HepG2 (cell line): ENCODE data around the gene KCNF1. TPM values are rescaled to one million over a fixed set of nuclear protein-coding genes. Genes with fewer than 3 reads are reported as not detected.

Experiments used
- ATAC-seq: fragments of 200-7000 bp; cut with Tn5 transposase; 3 replicates; pipeline ENCODE4 v1.9.1; 2020; ENCODE audit warnings: mild to moderate bottlenecking, moderate library complexity
- BruUV-seq: library from RNA; stranded (reverse); fragments of 400-500 nt; replicated peaks from 2 replicates; lab custom pipeline; 2021; lab: Mats Ljungman, UMichigan
- CTCF ChIA-PET: fragments of 300-600 bp; formaldehyde crosslinking; extraction: SDS; loops from one replicate; lab custom pipeline; 2021; ENCODE audit warnings: low total read pairs, inconsistent platforms, low intra/inter-chr PET ratio; lab: Yijun Ruan, JAX
- POLR2A ChIA-PET: fragments of 350-600 bp; sonication (Branson Sonifier 250); formaldehyde crosslinking; loops from one replicate; lab custom pipeline; 2020; ENCODE audit warnings: antibody characterized with exemption, inconsistent platforms; lab: Yijun Ruan, JAX
- DNase-seq: peaks from one replicate; pipeline ENCODE4 v3.0.0-alpha.2; 2015; ENCODE audit warnings: low spot score
- FAIRE-seq: peaks from 3 replicates; lab custom pipeline; 2011; peaks lifted over from hg19 to GRCh38; lab: Jason Lieb, UNC
- H2AFZ ChIP-seq: one replicate; pipeline ENCODE4 v1.6.1; 2011; ENCODE audit warnings: low read length, inconsistent platforms
- H3K27ac ChIP-seq: fragments of 300-600 bp; 3 replicates; pipeline ENCODE4 v1.8.0; 2011; ENCODE audit warnings: mixed run types, mild to moderate bottlenecking, mixed read lengths, low read length, inconsistent platforms; ENCODE audit not compliant: insufficient read depth; ENCODE audit errors: extremely low read length
- H3K27me3 ChIP-seq, 2 experiments: fragments of 200-600 bp in 1 of 2; 2 replicates in 1 of 2; 3 replicates in 1 of 2; pipeline versions ENCODE4 v1.6.0 to v1.8.0; 2011; ENCODE audit warnings: low read length in 2 of 2, mild to moderate bottlenecking in 2 of 2, moderate library complexity in 2 of 2, inconsistent platforms in 1 of 2; ENCODE audit not compliant: insufficient read depth in 2 of 2, control insufficient read depth in 1 of 2
- H3K36me3 ChIP-seq, 2 experiments: fragments of 200-600 bp in 1 of 2; replicated peaks in 1 of 2; 2 replicates in 1 of 2; 3 replicates in 1 of 2; pipeline versions ENCODE4 v1.5.1 to v1.8.0; 2011; ENCODE audit warnings: low read length in 2 of 2, inconsistent platforms in 1 of 2; ENCODE audit not compliant: insufficient read depth in 2 of 2, control insufficient read depth in 1 of 2
- H3K4me1 ChIP-seq: 2 replicates; pipeline ENCODE4 v1.5.1; 2012; ENCODE audit warnings: low read length, inconsistent platforms; ENCODE audit not compliant: insufficient read depth
- H3K4me2 ChIP-seq: 2 replicates; pipeline ENCODE4 v1.6.0; 2011; ENCODE audit warnings: low read depth, low read length, inconsistent platforms
- H3K4me3 ChIP-seq, 3 experiments: fragments of 200-600 bp in 1 of 3; sonication (generic), shearing (Covaris generic) in 1 of 3; replicated peaks in 1 of 3; 2 replicates each; pipeline ENCODE4 v1.5.1; 2011 to 2016; ENCODE audit warnings: low read length in 3 of 3, inconsistent platforms in 2 of 3, low read depth in 2 of 3, mild to moderate bottlenecking in 2 of 3, control low read depth in 1 of 3, mixed read lengths in 1 of 3; ENCODE audit not compliant: insufficient read depth in 1 of 3
- H3K79me2 ChIP-seq: one replicate; pipeline ENCODE4 v1.6.1; 2011; ENCODE audit warnings: low read length, inconsistent platforms; ENCODE audit not compliant: insufficient read depth
- H3K9ac ChIP-seq: 2 replicates; pipeline ENCODE4 v1.6.0; 2011; ENCODE audit warnings: mild to moderate bottlenecking, low read depth, low read length, inconsistent platforms; ENCODE audit not compliant: insufficient read depth
- H3K9me3 ChIP-seq: 2 replicates; pipeline ENCODE4 v1.5.1; 2012; ENCODE audit warnings: mild to moderate bottlenecking, low read length
- H4K20me1 ChIP-seq: 2 replicates; pipeline ENCODE4 v1.6.0; 2011; ENCODE audit warnings: inconsistent platforms, mild to moderate bottlenecking, low read length, moderate library complexity; ENCODE audit not compliant: insufficient read depth
- FOSL2 ChIP-seq: sonication (generic); formaldehyde crosslinking; IDR thresholded peaks from 2 replicates; pipeline ENCODE4 v1.4.0; 2020; ENCODE audit warnings: missing genetic modification reagents
- FOXJ3 ChIP-seq: sonication (generic); formaldehyde crosslinking; IDR thresholded peaks from 2 replicates; pipeline ENCODE4 v1.4.0; 2020; ENCODE audit warnings: missing genetic modification reagents, mild to moderate bottlenecking, borderline replicate concordance
- ZBTB21 ChIP-seq: sonication (generic); formaldehyde crosslinking; IDR thresholded peaks from 2 replicates; pipeline ENCODE4 v1.4.0; 2020; ENCODE audit warnings: missing genetic modification reagents
- WGBS: methylation state at CpG from one replicate; pipeline ENCODE4 v1.1.6; 2017; ENCODE audit warnings: low lambda C conversion rate; 5-methylcytosine and 5-hydroxymethylcytosine counted together
- in situ Hi-C: cut with HindIII; loops from 2 replicates; pipeline ENCODE4 v1.10.0; 2017; ENCODE audit warnings: low pct_unique_long_range_greater_than_20kb; ENCODE audit not compliant: extremely low pct_ligation_motif_present
- intact Hi-C: fragments of 100-400 bp; cut with micrococcal nuclease; formaldehyde crosslinking; loops from one replicate; pipeline ENCODE4 v1.10.0; 2022; ENCODE audit not compliant: unreplicated experiment
- polyA plus RNA-seq, 8 experiments: library from polyadenylated mRNA; depleted of rRNA in 3 of 8; stranded (reverse) in 7 of 8; unstranded in 1 of 8; fragments of >200 nt; fragmentation: Illumina TruSeq in 4 of 8; extraction: Trizol in 4 of 8; gene quantifications; 2 replicates each; pipeline versions ENCODE4 v1.2.1 to v1.2.3, GENCODE V29; 2011 to 2016; ENCODE audit warnings: low read depth in 4 of 8, missing spikeins in 1 of 8, mixed read lengths in 1 of 8; ENCODE audit not compliant: insufficient read depth in 1 of 8
- total RNA-seq, 5 experiments: library from RNA; depleted of rRNA; stranded (reverse); fragments of >200 nt; fragmentation: Illumina TruSeq; extraction: Trizol; gene quantifications; 2 replicates each; pipeline ENCODE4 v1.2.3, GENCODE V29; 2016; ENCODE audit warnings: low read depth in 1 of 5
- TF ChIP-seq, protein P1 (sequence below): sonication (generic); formaldehyde crosslinking; IDR thresholded peaks from 2 replicates; pipeline ENCODE4 v1.4.0; 2020; ENCODE audit warnings: mild to moderate bottlenecking, missing genetic modification reagents, borderline replicate concordance

The KCNF1 gene
- total and polyA plus RNA-seq, 2 of the 13 experiments (the other 11 are each of a cell fraction or from before 2014, with no cell fraction given): 0.09 to 0.12 TPM

DNA sequence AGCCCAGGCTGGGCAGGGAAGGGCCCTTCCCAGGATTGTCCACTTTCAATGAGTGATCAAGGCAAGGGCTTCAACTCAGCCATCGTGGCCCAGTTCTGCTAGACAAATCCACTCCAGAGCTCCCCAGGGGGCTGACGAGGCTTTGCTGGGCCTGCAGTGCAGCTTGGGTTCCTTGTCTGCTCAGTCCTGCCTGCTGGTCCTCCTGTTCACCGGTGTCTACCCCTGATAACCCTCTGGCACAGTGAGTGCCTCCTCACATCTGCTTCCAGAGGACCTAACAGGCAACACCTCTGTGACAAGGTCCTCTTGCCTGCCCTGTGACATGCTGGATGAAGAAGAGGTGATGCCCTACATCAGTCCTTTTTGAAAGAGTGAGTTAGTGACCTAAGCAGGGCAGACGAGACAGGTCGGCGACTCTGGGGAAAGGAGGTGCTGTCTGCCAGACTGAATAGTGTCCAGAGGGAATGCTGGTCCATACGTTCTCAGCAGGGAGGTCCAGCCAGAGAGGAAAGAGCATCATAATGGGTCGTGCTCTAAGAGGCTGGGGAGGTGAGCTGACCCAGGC is 20.9 kb upstream of the KCNF1 start:
- H4K20me1 ChIP-seq: no peaks in the 10 kb centered on the region
- in situ Hi-C loops: no loop called here
- ChIA-PET CTCF (no interaction called here), POLR2A (no interaction called here)
- H3K4me1 ChIP-seq: peaks cover under 1% of the 10 kb centered on the region
- peaks cover 0 to 25% of the 10 kb centered on the region in 2 experiments; a peak in 2 of 5 replicates for H3K27me3 ChIP-seq
- no peak overlapping the region for H3K9ac ChIP-seq
- no peak for ATAC-seq
- H3K9me3 ChIP-seq: no peaks in the 10 kb centered on the region
- H3K4me3 ChIP-seq: no peak overlapping the region
- TF ChIP-seq ZBTB21 (CRISPR knock-in tag) (no peak), FOSL2 (CRISPR knock-in tag) (no peak), FOXJ3 (CRISPR knock-in tag) (no peak)
- TF ChIP-seq, protein P1, sequence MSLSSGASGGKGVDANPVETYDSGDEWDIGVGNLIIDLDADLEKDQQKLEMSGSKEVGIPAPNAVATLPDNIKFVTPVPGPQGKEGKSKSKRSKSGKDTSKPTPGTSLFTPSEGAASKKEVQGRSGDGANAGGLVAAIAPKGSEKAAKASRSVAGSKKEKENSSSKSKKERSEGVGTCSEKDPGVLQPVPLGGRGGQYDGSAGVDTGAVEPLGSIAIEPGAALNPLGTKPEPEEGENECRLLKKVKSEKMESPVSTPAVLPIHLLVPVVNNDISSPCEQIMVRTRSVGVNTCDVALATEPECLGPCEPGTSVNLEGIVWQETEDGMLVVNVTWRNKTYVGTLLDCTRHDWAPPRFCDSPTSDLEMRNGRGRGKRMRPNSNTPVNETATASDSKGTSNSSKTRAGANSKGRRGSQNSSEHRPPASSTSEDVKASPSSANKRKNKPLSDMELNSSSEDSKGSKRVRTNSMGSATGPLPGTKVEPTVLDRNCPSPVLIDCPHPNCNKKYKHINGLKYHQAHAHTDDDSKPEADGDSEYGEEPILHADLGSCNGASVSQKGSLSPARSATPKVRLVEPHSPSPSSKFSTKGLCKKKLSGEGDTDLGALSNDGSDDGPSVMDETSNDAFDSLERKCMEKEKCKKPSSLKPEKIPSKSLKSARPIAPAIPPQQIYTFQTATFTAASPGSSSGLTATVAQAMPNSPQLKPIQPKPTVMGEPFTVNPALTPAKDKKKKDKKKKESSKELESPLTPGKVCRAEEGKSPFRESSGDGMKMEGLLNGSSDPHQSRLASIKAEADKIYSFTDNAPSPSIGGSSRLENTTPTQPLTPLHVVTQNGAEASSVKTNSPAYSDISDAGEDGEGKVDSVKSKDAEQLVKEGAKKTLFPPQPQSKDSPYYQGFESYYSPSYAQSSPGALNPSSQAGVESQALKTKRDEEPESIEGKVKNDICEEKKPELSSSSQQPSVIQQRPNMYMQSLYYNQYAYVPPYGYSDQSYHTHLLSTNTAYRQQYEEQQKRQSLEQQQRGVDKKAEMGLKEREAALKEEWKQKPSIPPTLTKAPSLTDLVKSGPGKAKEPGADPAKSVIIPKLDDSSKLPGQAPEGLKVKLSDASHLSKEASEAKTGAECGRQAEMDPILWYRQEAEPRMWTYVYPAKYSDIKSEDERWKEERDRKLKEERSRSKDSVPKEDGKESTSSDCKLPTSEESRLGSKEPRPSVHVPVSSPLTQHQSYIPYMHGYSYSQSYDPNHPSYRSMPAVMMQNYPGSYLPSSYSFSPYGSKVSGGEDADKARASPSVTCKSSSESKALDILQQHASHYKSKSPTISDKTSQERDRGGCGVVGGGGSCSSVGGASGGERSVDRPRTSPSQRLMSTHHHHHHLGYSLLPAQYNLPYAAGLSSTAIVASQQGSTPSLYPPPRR (CRISPR knock-in tag): no peak
- TF ChIP-seq, all 625 proteins: peak for 0
- DNase-seq: no peak
- BruUV-seq: no TSS peak
- FAIRE-seq: no peak
- Histone ChIP-seq H3K4me2 (no peak overlapping the region), H2AFZ (no peak overlapping the region), H3K27ac (no peak overlapping the region), H3K36me3 (no peaks in the 10 kb centered on the region), H3K79me2 (no peaks in the 10 kb centered on the region)
- WGBS: 8% methylated on average over 8 of the region's 8 CpGs
- intact Hi-C loops: loop anchor here (10.0 kb wide), 1 partner anchor 1026 kb away; no protein-coding TSS in a partner anchor
